ENCODE measurements around the gene XRCC3. TPM values are rescaled to one million over a fixed set of nuclear protein-coding genes. Genes with fewer than 3 reads are reported as not detected.
A peak's percentile ranks its signal among the peaks of the same experiment; 100 is the strongest.

Gene XRCC3
- total and polyA plus RNA-seq, 12 donors = 1.3 to 10.2 (median 5.0) TPM

DNA sequence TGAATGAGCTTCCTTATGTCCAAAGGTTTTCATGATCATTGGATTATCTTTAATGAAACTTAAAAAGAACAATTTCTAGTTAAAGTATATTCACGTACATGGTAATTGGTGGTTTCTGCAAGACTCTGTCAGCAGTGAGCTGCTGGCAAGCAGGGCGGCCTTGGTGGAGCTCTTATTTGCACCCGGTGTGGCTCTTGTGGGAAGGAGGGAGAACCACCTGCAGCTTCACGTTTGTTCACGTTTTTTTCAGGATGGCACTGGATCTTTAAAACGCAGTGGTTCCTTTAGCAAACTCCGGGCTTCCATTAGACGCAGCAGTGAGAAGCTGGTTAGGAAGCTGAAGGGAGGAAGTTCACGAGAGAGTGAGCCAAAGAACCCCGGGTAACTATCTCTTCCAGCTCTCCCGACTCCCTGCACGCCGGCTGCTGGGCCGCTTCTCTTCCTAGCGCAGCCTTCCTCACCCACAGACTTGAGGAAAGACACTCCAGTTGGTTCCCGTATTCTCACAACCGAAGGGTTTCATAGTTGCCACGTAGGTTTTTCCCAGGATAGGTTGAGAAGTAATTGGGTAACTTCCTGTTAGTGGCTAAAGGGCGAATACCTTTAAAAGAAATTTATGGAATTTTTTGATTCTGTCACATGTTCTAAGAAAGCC is 28.3 kb downstream of the XRCC3 start:
- peaks cover 15 to 25% of the 10 kb centered on the region in 2 donors for H3K4me1 ChIP-seq (replicated peaks in 1 of 2)
- H3K4me3 ChIP-seq = no peak overlapping the region
- no peaks in the 10 kb centered on the region for H3K27me3 ChIP-seq
- peaks cover 0 to 61% of the 10 kb centered on the region in 2 donors for H3K36me3 ChIP-seq (replicated peaks in 1 of 2)
- TF ChIP-seq POLR2A (IDR thresholded peaks at IDR 0.05) = no peak
- no peak for DNase-seq
- intact Hi-C loops (cut with DNase I) = loop anchor here in 1 of 2 donors (10.0 kb wide), 1 partner anchor 112 kb away; no protein-coding TSS in a partner anchor
- 64 to 81% (median 74%) methylated on average over 19 of the region's 19 CpGs for WGBS, 4 donors
- peak overlapping the region in 3 of 5 donors; percentile 3 to 69 (median 34) for H3K27ac ChIP-seq
- no peaks in the 10 kb centered on the region for H3K9me3 ChIP-seq (replicated peaks in 1 of 3)

DNA sequence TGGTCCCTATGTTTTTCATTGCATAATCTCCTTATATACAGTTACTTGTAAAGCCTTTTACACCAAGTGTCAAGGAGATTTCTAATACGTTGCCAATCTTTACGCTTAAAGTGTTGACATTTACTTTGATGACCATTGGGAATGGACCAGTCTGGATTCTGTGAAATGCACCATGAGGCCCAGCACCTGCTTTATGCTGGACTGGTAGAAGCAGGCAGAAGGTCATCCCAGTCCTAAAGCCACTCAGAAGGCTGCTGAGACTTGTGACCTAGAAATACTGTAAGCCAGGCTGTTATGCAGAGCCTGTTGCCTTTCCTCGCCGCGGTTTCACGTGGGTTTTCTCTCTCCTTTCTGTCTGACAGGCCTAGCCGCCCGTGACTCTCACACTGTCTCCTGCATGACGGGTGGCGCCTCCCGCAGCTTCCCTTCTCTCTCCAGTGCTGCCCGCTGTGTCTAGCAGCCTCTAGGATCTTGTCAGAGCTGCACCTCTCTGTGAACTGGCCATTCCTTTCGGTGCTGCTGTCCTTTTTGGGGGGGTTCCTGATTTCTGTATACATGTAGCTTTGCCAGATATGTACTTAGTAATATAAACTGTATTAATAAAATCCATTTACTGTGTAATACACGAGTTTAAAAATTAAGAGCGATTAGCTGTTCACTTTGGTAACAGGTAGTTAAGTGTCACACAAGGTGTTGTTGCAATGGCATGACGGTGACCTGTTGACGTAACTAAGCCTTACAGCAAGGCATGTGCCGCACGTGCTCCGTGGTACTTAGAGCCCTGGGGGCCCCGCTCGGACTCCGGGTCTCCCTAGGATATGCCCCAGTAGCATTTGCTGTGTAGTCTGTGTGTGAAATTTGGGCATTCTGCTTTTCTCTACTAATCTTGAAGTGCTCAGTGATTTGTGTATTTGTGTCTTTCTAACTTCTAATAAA is 29.7 kb downstream of the XRCC3 start:
- DNase-seq = no peak

DNA sequence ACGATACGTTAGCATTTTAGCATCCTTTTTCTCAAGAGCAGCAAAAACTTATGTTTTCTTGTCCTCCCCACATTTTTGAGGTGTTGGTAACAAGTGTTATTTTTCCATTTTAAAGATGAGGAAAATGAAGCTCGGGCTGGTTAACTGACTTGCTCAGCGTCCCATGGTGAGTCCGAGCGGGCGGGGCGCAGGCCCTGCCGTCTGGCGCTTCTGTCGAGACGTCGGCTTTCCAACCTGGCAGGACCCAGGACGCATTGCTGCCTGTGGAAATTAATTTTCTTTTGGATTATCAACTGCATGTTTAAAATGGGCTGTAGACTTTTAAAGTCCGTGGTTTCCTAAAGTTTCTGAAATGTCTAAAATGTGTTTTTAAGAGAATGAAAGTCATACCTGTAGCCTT is 30.4 kb downstream of the XRCC3 start:
- Histone ChIP-seq H3K27me3 (no peaks in the 10 kb centered on the region), H3K27ac (no peak overlapping the region), H3K4me1 (replicated peaks in 1 of 2) (peaks cover 15 to 22% of the 10 kb centered on the region in 2 donors), H3K36me3 (replicated peaks in 1 of 2) (peaks cover 0 to 82% of the 10 kb centered on the region in 2 donors), H3K9me3 (replicated peaks in 1 of 3) (no peaks in the 10 kb centered on the region), H3K4me3 (no peak overlapping the region)
- TF ChIP-seq POLR2A (IDR thresholded peaks at IDR 0.05) = no peak
- TF ChIP-seq, protein P1, sequence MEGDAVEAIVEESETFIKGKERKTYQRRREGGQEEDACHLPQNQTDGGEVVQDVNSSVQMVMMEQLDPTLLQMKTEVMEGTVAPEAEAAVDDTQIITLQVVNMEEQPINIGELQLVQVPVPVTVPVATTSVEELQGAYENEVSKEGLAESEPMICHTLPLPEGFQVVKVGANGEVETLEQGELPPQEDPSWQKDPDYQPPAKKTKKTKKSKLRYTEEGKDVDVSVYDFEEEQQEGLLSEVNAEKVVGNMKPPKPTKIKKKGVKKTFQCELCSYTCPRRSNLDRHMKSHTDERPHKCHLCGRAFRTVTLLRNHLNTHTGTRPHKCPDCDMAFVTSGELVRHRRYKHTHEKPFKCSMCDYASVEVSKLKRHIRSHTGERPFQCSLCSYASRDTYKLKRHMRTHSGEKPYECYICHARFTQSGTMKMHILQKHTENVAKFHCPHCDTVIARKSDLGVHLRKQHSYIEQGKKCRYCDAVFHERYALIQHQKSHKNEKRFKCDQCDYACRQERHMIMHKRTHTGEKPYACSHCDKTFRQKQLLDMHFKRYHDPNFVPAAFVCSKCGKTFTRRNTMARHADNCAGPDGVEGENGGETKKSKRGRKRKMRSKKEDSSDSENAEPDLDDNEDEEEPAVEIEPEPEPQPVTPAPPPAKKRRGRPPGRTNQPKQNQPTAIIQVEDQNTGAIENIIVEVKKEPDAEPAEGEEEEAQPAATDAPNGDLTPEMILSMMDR (IDR thresholded peaks at IDR 0.05) = no peak
- WGBS, 4 donors = 88 to 94% (median 92%) methylated on average over 15 of the region's 15 CpGs
- no peak for DNase-seq
- intact Hi-C loops (cut with DNase I) = loop anchor here in 1 of 2 donors (10.0 kb wide), 1 partner anchor 110 kb away; no protein-coding TSS in a partner anchor

More for the DNA sequence above, 29.7 kb downstream of the XRCC3 start:
- H3K4me3 ChIP-seq = no peak overlapping the region
- no peaks in the 10 kb centered on the region for H3K27me3 ChIP-seq
- 91 to 93% (median 92%) methylated on average over 23 of the region's 23 CpGs for WGBS, 4 donors
- H3K36me3 ChIP-seq (replicated peaks in 1 of 2) = peaks cover 0 to 75% of the 10 kb centered on the region in 2 donors
- intact Hi-C loops (cut with DNase I) = loop anchor here in 1 of 2 donors (10.0 kb wide), 1 partner anchor 111 kb away; no protein-coding TSS in a partner anchor
- H3K4me1 ChIP-seq (replicated peaks in 1 of 2) = peaks cover 15 to 25% of the 10 kb centered on the region in 2 donors
- TF ChIP-seq, protein P1 (IDR thresholded peaks at IDR 0.05) = no peak
- TF ChIP-seq POLR2A (IDR thresholded peaks at IDR 0.05) = no peak
- H3K9me3 ChIP-seq (replicated peaks in 1 of 3) = no peaks in the 10 kb centered on the region
- no peak overlapping the region for H3K27ac ChIP-seq

DNA sequence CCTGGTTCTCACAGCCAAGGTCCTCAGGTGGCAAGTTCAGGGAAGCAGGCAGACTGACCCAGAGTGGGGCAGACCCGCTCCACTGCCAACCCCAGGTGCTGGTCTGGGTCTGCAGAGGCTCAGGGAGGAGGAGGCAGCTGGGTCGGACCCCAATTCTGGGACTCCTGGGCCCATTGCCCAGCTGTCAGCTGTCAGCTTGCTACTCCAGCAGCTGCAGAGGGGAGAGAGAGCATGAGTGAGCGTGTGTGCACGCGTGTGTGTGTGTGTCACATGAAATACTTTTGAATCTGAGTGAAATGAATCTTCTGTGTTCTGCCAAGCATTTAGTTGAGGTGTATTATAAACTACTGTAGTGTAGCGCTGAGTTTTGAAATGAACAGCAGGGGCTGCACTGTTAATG is 30.8 kb downstream of the XRCC3 start:
- Histone ChIP-seq H3K4me1 (replicated peaks in 1 of 2) (peaks cover 12 to 19% of the 10 kb centered on the region in 2 donors), H3K27ac (no peak overlapping the region)
- no peak for DNase-seq

More for the DNA sequence above, 30.8 kb downstream of the XRCC3 start:
- TF ChIP-seq, protein P1 (IDR thresholded peaks at IDR 0.05) = no peak
- no peak for TF ChIP-seq POLR2A (IDR thresholded peaks at IDR 0.05)
- intact Hi-C loops (cut with DNase I) = loop anchor here in 1 of 2 donors (10.0 kb wide), 1 partner anchor 110 kb away; no protein-coding TSS in a partner anchor
- no peaks in the 10 kb centered on the region for H3K9me3 ChIP-seq (replicated peaks in 1 of 3)
- WGBS, 4 donors = 65 to 91% (median 88%) methylated on average over 5 to 6 of the region's 6 CpGs
- no peaks in the 10 kb centered on the region for H3K27me3 ChIP-seq
- no peak overlapping the region for H3K4me3 ChIP-seq
- peaks cover 0 to 86% of the 10 kb centered on the region in 2 donors for H3K36me3 ChIP-seq (replicated peaks in 1 of 2)
